ENCODE data around the gene ITFG1.

DNA sequence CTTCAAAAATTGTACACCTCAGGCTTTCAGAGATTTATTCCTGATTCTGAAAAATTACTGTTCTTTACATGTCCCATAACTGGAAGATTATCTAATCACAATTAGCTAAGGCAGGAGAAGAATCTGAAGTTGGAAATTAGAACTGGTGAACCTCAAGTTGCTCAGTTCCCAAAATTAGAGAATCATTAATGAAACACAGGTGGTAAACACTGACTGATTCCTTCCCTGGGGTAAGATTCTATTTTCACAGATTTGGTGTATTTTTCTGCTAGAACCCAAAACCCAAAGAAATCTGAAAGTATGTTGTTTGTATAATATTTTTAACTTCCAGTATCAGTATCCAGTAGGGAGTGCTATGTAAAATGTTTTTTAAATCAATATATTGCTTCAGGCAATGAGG is 26.0 kb upstream of the ITFG1 start:
- TF ChIP-seq, protein P1, sequence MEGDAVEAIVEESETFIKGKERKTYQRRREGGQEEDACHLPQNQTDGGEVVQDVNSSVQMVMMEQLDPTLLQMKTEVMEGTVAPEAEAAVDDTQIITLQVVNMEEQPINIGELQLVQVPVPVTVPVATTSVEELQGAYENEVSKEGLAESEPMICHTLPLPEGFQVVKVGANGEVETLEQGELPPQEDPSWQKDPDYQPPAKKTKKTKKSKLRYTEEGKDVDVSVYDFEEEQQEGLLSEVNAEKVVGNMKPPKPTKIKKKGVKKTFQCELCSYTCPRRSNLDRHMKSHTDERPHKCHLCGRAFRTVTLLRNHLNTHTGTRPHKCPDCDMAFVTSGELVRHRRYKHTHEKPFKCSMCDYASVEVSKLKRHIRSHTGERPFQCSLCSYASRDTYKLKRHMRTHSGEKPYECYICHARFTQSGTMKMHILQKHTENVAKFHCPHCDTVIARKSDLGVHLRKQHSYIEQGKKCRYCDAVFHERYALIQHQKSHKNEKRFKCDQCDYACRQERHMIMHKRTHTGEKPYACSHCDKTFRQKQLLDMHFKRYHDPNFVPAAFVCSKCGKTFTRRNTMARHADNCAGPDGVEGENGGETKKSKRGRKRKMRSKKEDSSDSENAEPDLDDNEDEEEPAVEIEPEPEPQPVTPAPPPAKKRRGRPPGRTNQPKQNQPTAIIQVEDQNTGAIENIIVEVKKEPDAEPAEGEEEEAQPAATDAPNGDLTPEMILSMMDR (IDR thresholded peaks at IDR 0.05) = no peak
- no peak for TF ChIP-seq POLR2A (IDR thresholded peaks at IDR 0.05)

Measured in heart left ventricle (tissue), 13 donors.